Posterior vena cava (tissue), 2 donors: ENCODE measurements around the gene HCAR3. TPM values are rescaled to one million over a fixed set of nuclear protein-coding genes. Genes with fewer than 3 reads are reported as not detected.
"Not testable (repeated sequence)": the region's sequence is repeated elsewhere in the genome, so short reads cannot be mapped to it uniquely, and the experiment has no call there.

Experiments used
- DNase-seq: peaks from one replicate; pipeline ENCODE4 v3.0.0-alpha.2; 2020; ENCODE audit warnings: low spot score
- intact Hi-C, 2 donors: fragments of 100-400 bp; cut with DNase I; formaldehyde crosslinking; loops; one replicate each; pipeline versions ENCODE4 v1.14.1 to v1.14.2; 2022 to 2023
- long read RNA-seq, 2 donors: library from polyadenylated mRNA; unstranded; transcript quantifications; one replicate each; pipeline ENCODE4 v2.0.0, GENCODE V29; 2020 to 2021
- total RNA-seq, 2 donors: library from RNA; stranded (reverse); fragmentation: NEBNext Ultra II Directional; extraction: Animal tissue kit (Norgen Biotek cat#: 25700); gene quantifications; one replicate each; pipeline ENCODE4 v1.2.1, GENCODE V29; 2021
- donor health status: DM: yes; HTN: yes; CAD: no.
- donor health status: DM: yes; HTN: yes; CAD: no.

The HCAR3 gene
- total RNA-seq: under 1 TPM; 0.14 to 0.37 TPM
- long read RNA-seq, donor 1: 0 reads
- long read RNA-seq, donor 2: 0 reads

- DNase-seq, intact Hi-C loops: not testable (repeated sequence)
Observed at GRCh38 chr12:122716658-122717057, at the start of gene HCAR3. Gene HCAR3, minus strand, starts transcription at chr12:122716811. Its CDS starts 74 bp downstream, at chr12:122716737.

GRCh38 chr12:122757568-122757967 lies 41.0 kb upstream of the HCAR3 start:
- no peak for DNase-seq
- intact Hi-C loops: no loop called here

GRCh38 chr12:122754790-122755189 lies 38.2 kb upstream of the HCAR3 start:
- DNase-seq: no peak
- intact Hi-C loops: loop anchor here in 1 of 2 donors (5.0 kb wide), 1 partner anchor 117 kb away; no protein-coding TSS in a partner anchor

- DNase-seq: peak; percentile 5
- intact Hi-C loops: loop anchor here in 1 of 2 donors (5.0 kb wide), 1 partner anchor 116 kb away; no protein-coding TSS in a partner anchor
Observed at GRCh38 chr12:122753319-122753650, 36.7 kb upstream of the HCAR3 start.

- intact Hi-C loops: loop anchor here in 1 of 2 donors (5.0 kb wide), 1 partner anchor 115 kb away; no protein-coding TSS in a partner anchor
Observed at GRCh38 chr12:122752464-122753318, 36.1 kb upstream of the HCAR3 start, which contains the start of gene DENR. Gene DENR, plus strand, starts transcription at chr12:122752824. Its CDS starts 878 bp downstream, at chr12:122753702.

GRCh38 chr12:122750781-122751515 lies 34.3 kb upstream of the HCAR3 start:
- DNase-seq: peak; percentile 53
- intact Hi-C loops: loop anchor here in 1 of 2 donors (5.0 kb wide), 1 partner anchor 114 kb away; no protein-coding TSS in a partner anchor

More at GRCh38 chr12:122752464-122753318, 36.1 kb upstream of the HCAR3 start, which contains the start of gene DENR:
- DNase-seq: peak; percentile 100

DNA sequence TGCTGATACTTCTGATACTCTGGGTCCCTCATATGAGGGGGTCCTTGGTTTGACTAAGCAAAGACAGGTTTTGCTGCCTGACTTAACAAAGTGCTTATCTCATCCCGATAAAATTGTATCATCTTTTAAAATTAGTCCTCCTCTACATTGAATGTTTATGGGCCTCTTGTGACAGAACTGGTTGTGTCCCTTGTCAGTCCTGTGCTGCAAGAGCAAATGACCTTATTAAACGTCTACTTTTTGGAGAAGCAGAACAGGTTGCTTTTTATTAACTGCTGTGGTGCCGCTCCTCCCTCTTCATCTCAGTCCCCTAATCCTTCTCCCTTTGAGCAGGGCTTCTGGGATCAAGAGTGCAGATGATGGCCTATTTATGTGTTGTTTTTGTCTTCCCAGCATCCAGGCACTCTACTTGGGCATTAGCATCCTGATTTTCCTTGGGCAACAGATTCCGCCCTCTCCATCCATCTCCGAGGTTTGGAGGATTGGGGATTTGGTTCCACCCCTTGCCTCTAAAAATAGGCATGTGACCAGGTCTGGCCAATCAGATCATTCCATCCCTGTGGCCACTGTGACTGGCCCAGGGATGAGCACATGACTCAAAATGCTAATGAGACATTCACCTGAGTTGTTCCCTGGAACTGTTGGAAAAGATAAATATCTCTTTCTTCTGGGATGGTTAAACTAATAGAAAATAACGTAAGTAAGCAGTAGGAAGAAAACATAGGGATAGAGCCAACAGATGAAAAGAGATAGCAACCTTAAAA lies 33.1 kb upstream of the HCAR3 start:
- DNase-seq: peak; percentile 7
- intact Hi-C loops: loop anchor here (1.0 to 5.0 kb wide), 2 partner anchors 105 to 112 kb away; no protein-coding TSS in a partner anchor

- intact Hi-C loops: no loop called here
- DNase-seq: peak; percentile 18
Observed at GRCh38 chr12:122747224-122748135, 30.9 kb upstream of the HCAR3 start.

GRCh38 chr12:122743895-122744525 lies 27.4 kb upstream of the HCAR3 start:
- intact Hi-C loops: no loop called here
- peak; percentile 80 for DNase-seq

DNA sequence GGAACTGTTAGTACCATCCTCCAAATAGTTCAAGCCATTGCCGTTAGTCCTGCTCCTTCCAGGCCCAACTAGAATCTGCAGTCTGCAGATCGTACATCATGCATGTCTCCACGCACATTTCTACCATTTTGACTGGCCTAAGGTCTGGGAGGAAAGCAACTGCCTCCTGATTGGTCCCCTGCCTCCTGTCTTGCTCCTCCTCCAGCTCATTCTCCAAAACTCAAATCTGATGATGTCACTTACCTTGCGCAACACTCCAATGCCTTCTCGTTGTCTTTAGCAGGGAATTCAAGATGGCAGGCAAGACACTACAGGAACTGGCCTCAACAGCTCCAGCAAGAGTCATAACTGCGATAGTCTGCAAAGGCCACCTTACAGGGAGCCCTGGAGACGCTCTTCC lies 23.7 kb upstream of the HCAR3 start:
- no peak for DNase-seq
- intact Hi-C loops: no loop called here

DNA sequence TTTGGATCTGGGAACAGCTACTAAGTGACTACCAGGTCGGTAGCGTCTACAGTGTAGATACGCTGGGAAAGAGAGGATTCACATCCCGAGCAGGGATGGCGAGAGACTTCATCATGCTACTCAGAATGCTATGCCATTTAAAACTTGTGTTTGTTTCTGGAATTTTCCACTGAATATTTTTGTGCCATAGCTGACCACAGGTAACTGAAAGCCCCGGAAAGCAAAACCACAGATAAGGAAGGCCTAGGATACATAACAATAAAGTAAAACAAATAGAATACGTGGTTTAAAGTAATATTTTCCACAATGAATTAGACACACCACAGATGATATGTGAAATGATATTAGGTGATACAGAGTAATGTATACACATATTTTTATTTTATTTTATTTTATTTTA lies 22.0 kb upstream of the HCAR3 start:
- peak; percentile 51 for DNase-seq
- intact Hi-C loops: loop anchor here in 1 of 2 donors (5.0 kb wide), 1 partner anchor 86 kb away; no protein-coding TSS in a partner anchor

GRCh38 chr12:122732611-122733010 lies 16.0 kb upstream of the HCAR3 start:
- DNase-seq: peak; percentile 0
- intact Hi-C loops: no loop called here

GRCh38 chr12:122732170-122732569 lies 15.6 kb upstream of the HCAR3 start:
- DNase-seq: peak; percentile 7
- intact Hi-C loops: no loop called here

DNA sequence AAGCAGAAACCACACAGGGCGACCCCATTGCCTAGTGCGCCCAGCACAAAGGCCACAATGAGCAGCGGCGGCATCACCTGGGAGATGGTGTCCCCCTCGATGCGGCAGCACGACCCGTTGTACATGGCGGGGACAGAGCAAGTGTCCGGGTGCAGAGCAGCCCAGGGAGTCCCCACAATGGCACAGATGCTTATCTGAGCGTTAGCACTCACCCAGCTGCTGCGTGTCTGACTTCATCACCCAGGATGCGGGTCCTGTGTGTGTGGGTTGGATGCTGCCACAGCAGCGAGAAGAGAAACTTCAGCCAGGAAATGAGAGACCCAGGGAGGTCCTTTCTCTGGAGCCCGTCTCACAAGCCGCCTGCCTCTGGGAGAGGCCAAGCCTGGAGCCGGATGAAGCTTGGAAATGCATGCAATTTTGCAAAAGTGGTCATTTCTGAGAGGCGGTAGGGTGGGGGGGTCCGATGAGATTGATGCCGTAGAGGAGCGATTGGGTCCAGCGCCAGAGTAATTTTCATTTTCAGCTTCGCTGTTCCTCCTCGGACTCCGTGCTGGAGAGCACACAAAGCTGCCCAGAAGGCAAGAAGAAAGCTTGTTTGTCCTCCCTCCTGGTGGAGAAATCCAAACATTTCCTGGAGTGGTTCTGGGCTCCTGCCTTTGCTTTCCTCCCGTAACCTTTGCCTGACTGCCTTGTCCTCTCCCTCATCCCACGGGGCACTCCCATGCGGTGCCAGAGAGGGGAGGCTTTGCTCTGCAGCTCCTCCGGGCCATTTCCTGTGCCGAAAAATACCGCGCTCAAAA lies 13.8 kb upstream of the HCAR3 start, which contains the start of gene HCAR1:
Gene HCAR1 (minus strand): TSS at position 630 of the 800 bp plus-strand sequence. CDS start 505 bp downstream, at position 125.
- peak; percentile 76 for DNase-seq
- intact Hi-C loops: no loop called here

- intact Hi-C loops: no loop called here
- DNase-seq: peak; percentile 61
Observed at GRCh38 chr12:122729583-122730214, 13.1 kb upstream of the HCAR3 start.

- intact Hi-C loops: no loop called here
- DNase-seq: peak; percentile 1
Observed at GRCh38 chr12:122726080-122726558, 9.5 kb upstream of the HCAR3 start.
